Endothelial cell of umbilical vein (primary cell): ENCODE results near the gene NOTCH3. TPM values are rescaled to one million over a fixed set of nuclear protein-coding genes. Genes with fewer than 3 reads are reported as not detected.

Experiments used
- BruUV-seq: library from RNA; stranded (reverse); fragments of 400-500 nt; replicated peaks from 2 replicates; lab custom pipeline; 2021; lab: Mats Ljungman, UMichigan
- CTCF ChIA-PET: fragments of 300-600, 350-600 bp; sonication (Branson Sonifier 250); formaldehyde crosslinking; loops from one replicate; lab custom pipeline; 2021; ENCODE audit warnings: antibody characterized with exemption, inconsistent platforms; lab: Charles Lee
- POLR2A ChIA-PET: fragments of 300-600, 350-600 bp; sonication (Branson Sonifier 250); formaldehyde crosslinking; loops from one replicate; lab custom pipeline; 2021; ENCODE audit warnings: antibody characterized with exemption, inconsistent platforms; lab: Charles Lee
- DNase-seq: peaks from one replicate; pipeline ENCODE4 v3.0.0-alpha.2; 2011; ENCODE audit warnings: low read depth, low spot score
- FAIRE-seq: peaks from 2 replicates; lab custom pipeline; 2011; peaks lifted over from hg19 to GRCh38; lab: Jason Lieb, UNC
- H2AFZ ChIP-seq: 2 replicates; pipeline ENCODE4 v1.6.0; 2012; ENCODE audit warnings: low read depth, low read length, control low read depth, inconsistent platforms
- H3K27ac ChIP-seq: 2 replicates; pipeline ENCODE4 v1.5.1; 2011; ENCODE audit warnings: low read depth, mild to moderate bottlenecking, control low read depth, low read length, moderate library complexity; ENCODE audit not compliant: insufficient read depth
- H3K27me3 ChIP-seq, 2 experiments: 2 replicates each; pipeline versions ENCODE4 v1.6.0 to v1.6.1; 2011; ENCODE audit warnings: low read length in 2 of 2, mixed read lengths in 1 of 2; ENCODE audit not compliant: control insufficient read depth in 2 of 2, insufficient read depth in 2 of 2
- H3K36me3 ChIP-seq, 2 experiments: 2 replicates in 1 of 2; 3 replicates in 1 of 2; pipeline ENCODE4 v1.5.1; 2011; ENCODE audit warnings: low read length in 2 of 2, mild to moderate bottlenecking in 1 of 2, moderate library complexity in 1 of 2; ENCODE audit not compliant: control insufficient read depth in 2 of 2, insufficient read depth in 2 of 2; ENCODE audit errors: extremely low read depth in 1 of 2
- H3K4me1 ChIP-seq: 3 replicates; pipeline ENCODE4 v1.5.1; 2011; ENCODE audit warnings: mild to moderate bottlenecking, low read length; ENCODE audit not compliant: control insufficient read depth, insufficient read depth; ENCODE audit errors: extremely low read depth
- H3K4me2 ChIP-seq: 2 replicates; pipeline ENCODE4 v1.6.1; 2011; ENCODE audit warnings: low read length, control low read depth, mixed read lengths; ENCODE audit not compliant: insufficient read depth
- H3K4me3 ChIP-seq, 3 experiments: fragments of 200-600 bp in 1 of 3; sonication (generic), shearing (Covaris generic) in 1 of 3; replicated peaks in 1 of 3; 2 replicates each; pipeline ENCODE4 v1.5.1; 2011 to 2016; ENCODE audit warnings: control low read depth in 3 of 3, low read length in 3 of 3, mild to moderate bottlenecking in 2 of 3, inconsistent platforms in 1 of 3, low read depth in 1 of 3, moderate library complexity in 1 of 3; ENCODE audit not compliant: insufficient read depth in 1 of 3
- H3K79me2 ChIP-seq: 2 replicates; pipeline ENCODE4 v1.6.0; 2012; ENCODE audit warnings: low read length, inconsistent platforms; ENCODE audit not compliant: control insufficient read depth, insufficient read depth
- H3K9ac ChIP-seq: replicated peaks from 2 replicates; pipeline ENCODE3; 2011; ENCODE audit warnings: low read length, control low read depth; ENCODE audit not compliant: insufficient read depth; ENCODE audit errors: extremely low read depth
- H3K9me1 ChIP-seq: replicated peaks from 3 replicates; pipeline ENCODE4 v1.6.0; 2011; ENCODE audit warnings: mild to moderate bottlenecking, low read length; ENCODE audit not compliant: control insufficient read depth, insufficient read depth; ENCODE audit errors: extremely low read depth
- H3K9me3 ChIP-seq: replicated peaks from 2 replicates; pipeline ENCODE4 v1.5.1; 2012; ENCODE audit warnings: low read length, inconsistent platforms; ENCODE audit not compliant: control insufficient read depth, insufficient read depth
- H4K20me1 ChIP-seq: replicated peaks from 2 replicates; pipeline ENCODE3; 2011; ENCODE audit warnings: mild to moderate bottlenecking, low read length; ENCODE audit not compliant: control insufficient read depth, insufficient read depth; ENCODE audit errors: extremely low read depth
- EZH2 ChIP-seq: IDR thresholded peaks from 2 replicates; pipeline ENCODE4 v1.6.1; 2012; ENCODE audit warnings: borderline replicate concordance, low read depth, mild to moderate bottlenecking, moderate library complexity, low read length, inconsistent platforms; ENCODE audit not compliant: severe bottlenecking
- FOS ChIP-seq: IDR thresholded peaks from 2 replicates; pipeline ENCODE4 v1.6.1; 2011; ENCODE audit warnings: mild to moderate bottlenecking, low read length, moderate library complexity, borderline replicate concordance; ENCODE audit not compliant: insufficient read depth
- GATA2 ChIP-seq: IDR thresholded peaks from 2 replicates; pipeline ENCODE4 v1.7.0; 2011; ENCODE audit warnings: low read depth, mild to moderate bottlenecking, moderate library complexity, mixed read lengths, low read length; ENCODE audit not compliant: insufficient read length, insufficient read depth
- JUN ChIP-seq: IDR thresholded peaks from 2 replicates; pipeline ENCODE4 v1.6.1; 2011; ENCODE audit warnings: borderline replicate concordance, low read depth; ENCODE audit not compliant: insufficient read length, insufficient read depth
- MYC ChIP-seq: IDR thresholded peaks from one replicate; pipeline ENCODE4 v1.6.1; 2011; ENCODE audit warnings: mild to moderate bottlenecking, low read depth, low read length
- dilution Hi-C: fragments of 300-500 bp; cut with MboI; formaldehyde crosslinking; loops from one replicate; pipeline ENCODE4 v1.15.0; 2019; ENCODE audit warnings: low sequenced_read_pairs; ENCODE audit not compliant: extremely low pct_ligation_motif_present
- intact Hi-C: fragments of 100-400 bp; cut with micrococcal nuclease; formaldehyde crosslinking; loops from one replicate; pipeline ENCODE4 v1.10.0; 2022
- polyA plus RNA-seq, 4 experiments: library from polyadenylated mRNA; depleted of rRNA in 3 of 4; stranded (reverse) in 3 of 4; unstranded in 1 of 4; fragments of >200 nt; gene quantifications; 2 replicates each; pipeline versions ENCODE4 v1.2.1 to v1.2.3, GENCODE V29; 2011 to 2012; ENCODE audit warnings: missing spikeins in 1 of 4
- total RNA-seq: library from RNA; stranded (reverse); gene quantifications from 2 replicates; pipeline ENCODE4 v1.2.3, GENCODE V29; 2021
- TF ChIP-seq, protein P1 (sequence below), 2 donors: IDR thresholded peaks; 1 replicate in 1 of 2; 2 replicates in 1 of 2; pipeline ENCODE4 v1.5.1; 2011; ENCODE audit warnings: low read length in 2 of 2, mild to moderate bottlenecking in 2 of 2, moderate library complexity in 2 of 2, control low read depth in 1 of 2, inconsistent platforms in 1 of 2, low read depth in 1 of 2; ENCODE audit not compliant: insufficient read depth in 1 of 2; ENCODE audit errors: extremely low read depth in 1 of 2

The NOTCH3 gene
- total and polyA plus RNA-seq, 2 donors (not counting 3 experiments of a cell fraction or from before 2014, with no cell fraction given): 0.63 to 1.5 TPM

DNA sequence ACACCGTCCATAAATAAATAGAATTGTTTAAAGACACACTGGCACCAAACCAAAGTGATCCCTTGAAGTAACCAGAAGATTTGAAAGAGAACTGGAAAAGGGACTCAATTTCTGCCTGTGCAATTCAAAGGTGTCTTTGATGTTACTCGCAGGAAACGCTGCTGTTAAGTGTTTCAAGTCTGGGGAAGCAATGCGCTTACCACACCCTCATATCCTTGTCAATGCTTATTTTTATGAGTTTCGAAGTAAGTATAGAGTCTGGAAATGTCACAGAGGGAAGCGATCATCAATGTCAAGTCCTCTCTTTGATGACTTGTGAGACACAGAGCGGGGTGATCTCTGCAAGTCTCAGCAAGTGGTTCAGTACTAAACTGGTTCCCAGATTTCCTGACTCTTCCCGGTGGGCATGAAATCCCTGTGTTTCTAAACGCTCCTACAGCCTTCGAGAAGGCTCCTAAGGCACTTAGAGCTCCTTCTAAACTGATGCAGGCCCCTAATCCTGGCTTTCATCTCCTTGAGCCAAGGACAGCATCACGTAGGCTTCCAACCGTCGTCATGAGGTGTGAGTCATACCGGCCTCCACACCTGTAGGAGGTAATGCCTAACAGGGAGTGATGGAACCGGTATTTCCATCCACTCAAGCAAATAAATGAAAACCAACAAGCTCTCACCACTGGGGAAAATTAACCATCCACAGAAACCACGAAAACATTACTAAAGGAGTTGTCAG lies 70.8 kb downstream of the NOTCH3 start:
- no peak for FAIRE-seq
- Histone ChIP-seq H3K4me3 (no peak overlapping the region), H3K27ac (no peak overlapping the region), H2AFZ (no peak overlapping the region), H3K27me3 (peaks cover 0 to 3% of the 10 kb centered on the region in 2 experiments), H3K79me2 (no peaks in the 10 kb centered on the region), H3K36me3 (no peaks in the 10 kb centered on the region), H3K9ac (no peak overlapping the region), H3K4me2 (no peak overlapping the region), H3K9me1 (no peaks in the 10 kb centered on the region), H3K9me3 (no peaks in the 10 kb centered on the region), H4K20me1 (no peaks in the 10 kb centered on the region), H3K4me1 (peaks cover 3% of the 10 kb centered on the region)
- intact Hi-C loops (no loop called here), dilution Hi-C loops (no loop called here)
- TF ChIP-seq EZH2 (no peak), JUN (no peak), GATA2 (no peak), MYC (no peak), FOS (no peak)
- TF ChIP-seq, protein P1, sequence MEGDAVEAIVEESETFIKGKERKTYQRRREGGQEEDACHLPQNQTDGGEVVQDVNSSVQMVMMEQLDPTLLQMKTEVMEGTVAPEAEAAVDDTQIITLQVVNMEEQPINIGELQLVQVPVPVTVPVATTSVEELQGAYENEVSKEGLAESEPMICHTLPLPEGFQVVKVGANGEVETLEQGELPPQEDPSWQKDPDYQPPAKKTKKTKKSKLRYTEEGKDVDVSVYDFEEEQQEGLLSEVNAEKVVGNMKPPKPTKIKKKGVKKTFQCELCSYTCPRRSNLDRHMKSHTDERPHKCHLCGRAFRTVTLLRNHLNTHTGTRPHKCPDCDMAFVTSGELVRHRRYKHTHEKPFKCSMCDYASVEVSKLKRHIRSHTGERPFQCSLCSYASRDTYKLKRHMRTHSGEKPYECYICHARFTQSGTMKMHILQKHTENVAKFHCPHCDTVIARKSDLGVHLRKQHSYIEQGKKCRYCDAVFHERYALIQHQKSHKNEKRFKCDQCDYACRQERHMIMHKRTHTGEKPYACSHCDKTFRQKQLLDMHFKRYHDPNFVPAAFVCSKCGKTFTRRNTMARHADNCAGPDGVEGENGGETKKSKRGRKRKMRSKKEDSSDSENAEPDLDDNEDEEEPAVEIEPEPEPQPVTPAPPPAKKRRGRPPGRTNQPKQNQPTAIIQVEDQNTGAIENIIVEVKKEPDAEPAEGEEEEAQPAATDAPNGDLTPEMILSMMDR (IDR thresholded peaks at IDR 0.05; ENCODE audit: extremely low read depth in 1 of 2, insufficient read depth in 1 of 2, low read depth in 1 of 2, low read length in 2 of 2): no peak
- ChIA-PET CTCF (interaction anchor here (0.8 kb wide), 1 partner anchor 29 kb away, joined by 3 read pairs; no protein-coding TSS in a partner anchor), POLR2A (no interaction called here)
- no peak for DNase-seq
- no TSS peak for BruUV-seq
